HG02938 (cell line): ENCODE data around the gene CAMTA1.
"Not testable (repeated sequence)": the region's sequence is repeated elsewhere in the genome, so short reads cannot be mapped to it uniquely, and the experiment has no call there.

ENCODE experiments used
- ATAC-seq: cut with Tn5 transposase; IDR thresholded peaks from one replicate; pipeline ENCODE4 v1.9.1; 2021; ENCODE audit warnings: mild to moderate bottlenecking, moderate library complexity; ENCODE audit not compliant: unreplicated experiment

CAMTA1 gene

GRCh38 chr1:7760245-7760644, 975.0 kb downstream of the CAMTA1 start:
- ATAC-seq, result no peak

- ATAC-seq, result no peak
Observed at GRCh38 chr1:7761103-7761502, 975.8 kb downstream of the CAMTA1 start.

DNA sequence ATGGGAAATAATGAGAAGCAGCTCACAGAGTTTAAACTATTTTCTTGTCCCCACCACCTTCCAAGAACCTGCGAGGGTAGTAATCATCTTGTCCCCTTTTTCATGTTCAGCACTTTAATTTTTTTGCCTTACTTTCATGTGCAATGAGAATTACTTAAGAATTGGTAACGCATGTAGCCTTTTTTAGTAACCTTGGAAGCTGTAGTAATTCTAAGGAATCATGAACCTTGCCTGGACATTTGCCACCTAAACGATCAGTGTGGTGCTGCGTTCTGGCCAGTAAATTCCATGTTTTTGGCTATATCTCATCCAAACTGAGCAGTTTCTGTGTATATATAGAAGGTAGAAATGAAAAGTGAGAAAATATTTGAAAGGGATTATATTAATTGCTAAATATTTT, 981.9 kb downstream of the CAMTA1 start:
- no peak for ATAC-seq

DNA sequence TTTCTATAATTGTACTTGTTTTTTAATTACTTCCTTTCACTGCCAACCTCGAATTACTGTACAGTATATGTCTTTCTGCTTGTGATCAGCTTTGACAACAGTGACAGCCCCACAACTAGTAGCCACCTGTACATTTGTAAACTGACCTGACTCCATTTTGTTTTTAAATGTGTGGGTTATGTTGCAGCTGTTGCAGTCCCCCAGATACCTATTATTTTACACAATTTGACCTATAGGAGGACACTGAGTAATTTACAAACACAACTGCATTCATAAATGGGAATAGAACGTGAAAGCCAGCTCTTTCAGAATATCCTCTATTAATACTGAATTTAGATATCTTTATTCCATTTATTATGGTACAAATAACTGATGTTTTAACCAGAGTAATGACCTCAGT, 983.3 kb downstream of the CAMTA1 start:
- no peak for ATAC-seq

GRCh38 chr1:7769673-7770412, 984.6 kb downstream of the CAMTA1 start:
- ATAC-seq, result no peak

DNA sequence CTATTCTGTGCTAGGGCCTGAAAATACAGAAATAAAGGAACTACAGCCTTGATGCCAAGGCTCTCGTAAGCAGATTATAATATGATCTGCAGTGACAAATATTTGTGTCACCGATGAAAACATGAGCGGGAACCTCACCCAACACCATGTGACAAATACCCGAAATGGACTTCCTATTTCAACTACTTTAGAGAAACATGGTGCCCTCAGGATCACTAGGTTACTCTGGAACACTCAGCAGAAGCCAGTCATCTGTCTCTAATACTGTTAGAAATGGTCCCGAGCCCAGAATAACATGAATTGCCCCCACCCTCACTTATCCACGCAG, 985.4 kb downstream of the CAMTA1 start:
- no peak for ATAC-seq

DNA sequence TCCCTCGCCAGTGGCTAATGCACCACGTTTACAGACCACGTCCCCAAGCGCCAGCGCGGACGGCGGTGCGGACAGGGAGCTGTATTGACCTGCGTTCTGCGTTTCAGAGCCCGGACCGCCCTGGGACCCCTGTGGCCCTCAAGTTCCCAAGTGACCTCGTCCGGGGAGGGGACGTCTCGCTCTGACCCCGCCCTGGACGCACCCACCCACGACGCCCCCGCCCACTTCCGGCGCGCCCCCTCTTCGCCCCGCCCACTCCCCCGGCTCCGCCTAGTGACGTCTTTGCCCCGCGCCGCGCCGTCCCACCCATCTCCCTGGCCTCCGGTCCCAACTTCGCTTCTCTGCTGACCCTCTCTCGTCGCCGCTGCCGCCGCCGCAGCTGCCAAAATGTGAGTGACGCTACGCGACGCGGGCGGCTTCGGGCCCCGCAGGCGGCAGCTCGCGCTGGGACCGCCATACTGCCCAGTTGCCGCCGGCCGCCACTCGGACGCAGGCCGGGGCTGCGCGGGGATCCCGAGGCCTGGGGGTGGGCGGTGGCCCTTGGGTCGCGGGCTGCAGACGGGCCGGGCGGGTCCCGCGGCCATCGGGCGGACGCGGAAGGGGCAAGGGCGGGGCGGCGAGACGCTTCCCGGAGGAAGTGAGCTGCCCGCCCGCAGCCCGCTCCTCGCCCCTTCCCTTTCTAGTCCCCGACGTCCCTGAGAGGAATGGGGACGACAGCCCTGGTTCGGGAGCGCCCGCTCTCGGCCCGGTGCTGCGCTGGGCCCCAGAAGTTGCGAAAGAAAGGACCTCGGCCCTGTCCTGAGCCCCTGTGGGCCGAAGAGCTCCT, 986.0 kb downstream of the CAMTA1 start, which contains the start of gene VAMP3:
VAMP3 (plus strand) TSS at position 300 of the 826 bp plus-strand sequence; CDS start at position 388, 88 bp downstream.
- ATAC-seq, result peak; percentile 72

GRCh38 chr1:7771823-7772299, 986.6 kb downstream of the CAMTA1 start:
- ATAC-seq, result no peak

GRCh38 chr1:7777591-7777990, 992.3 kb downstream of the CAMTA1 start:
- ATAC-seq, result no peak

DNA sequence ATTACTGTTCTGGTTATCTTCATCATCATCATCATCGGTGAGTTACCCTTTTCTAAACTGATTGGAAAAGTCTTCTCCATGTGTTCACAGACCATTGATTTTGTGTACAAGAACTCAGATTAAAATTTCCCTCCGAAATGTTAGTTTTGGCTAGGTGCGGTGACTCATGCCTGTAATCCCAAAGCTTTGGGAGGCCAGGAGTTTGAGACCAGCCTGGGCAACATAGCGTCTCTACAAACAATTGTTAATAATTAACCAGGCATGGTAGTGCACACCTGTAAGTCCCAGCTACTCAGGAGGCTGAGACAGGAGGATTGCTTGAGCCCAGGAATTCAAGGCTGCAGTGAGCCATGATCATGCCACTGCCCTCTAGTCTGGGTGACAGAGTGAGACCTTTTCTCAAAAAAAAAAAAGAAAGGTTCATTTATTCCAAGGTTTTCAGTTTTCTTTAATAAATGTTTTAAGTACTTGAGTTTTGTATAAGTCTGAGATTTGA, 992.9 kb downstream of the CAMTA1 start:
- ATAC-seq, result no peak

DNA sequence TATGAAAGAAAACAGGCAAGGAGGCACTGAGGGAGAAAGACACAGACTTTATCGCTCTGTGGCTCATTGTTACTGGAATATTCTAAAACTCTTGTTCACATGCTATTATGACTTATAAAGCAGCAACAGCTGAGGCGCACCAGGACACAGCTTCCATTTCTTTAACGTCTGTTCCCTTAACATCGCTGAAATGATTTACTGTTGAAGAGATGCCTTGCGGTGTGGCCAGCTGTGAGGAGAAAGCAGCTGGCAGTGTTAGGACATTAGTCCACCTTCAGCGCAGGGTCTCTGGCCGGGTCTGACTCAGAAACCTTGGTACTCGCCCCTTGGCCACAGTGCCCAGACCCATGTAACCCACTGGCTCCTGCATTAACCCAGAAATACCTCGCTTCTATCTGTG, 995.7 kb downstream of the CAMTA1 start:
- no peak for ATAC-seq

GRCh38 chr1:7781501-7781900, 996.2 kb downstream of the CAMTA1 start:
- no peak for ATAC-seq

GRCh38 chr1:7781923-7782495, 996.8 kb downstream of the CAMTA1 start:
- no peak for ATAC-seq

- ATAC-seq, result no peak
Observed at GRCh38 chr1:7783178-7783711, 998.0 kb downstream of the CAMTA1 start.

GRCh38 chr1:7783826-7784491, 998.7 kb downstream of the CAMTA1 start, which contains the start of gene PER3:
Gene PER3, plus strand, starts transcription at chr1:7784291. Its CDS starts 587 bp downstream, at chr1:7784878.
- ATAC-seq, result peak; percentile 87

DNA sequence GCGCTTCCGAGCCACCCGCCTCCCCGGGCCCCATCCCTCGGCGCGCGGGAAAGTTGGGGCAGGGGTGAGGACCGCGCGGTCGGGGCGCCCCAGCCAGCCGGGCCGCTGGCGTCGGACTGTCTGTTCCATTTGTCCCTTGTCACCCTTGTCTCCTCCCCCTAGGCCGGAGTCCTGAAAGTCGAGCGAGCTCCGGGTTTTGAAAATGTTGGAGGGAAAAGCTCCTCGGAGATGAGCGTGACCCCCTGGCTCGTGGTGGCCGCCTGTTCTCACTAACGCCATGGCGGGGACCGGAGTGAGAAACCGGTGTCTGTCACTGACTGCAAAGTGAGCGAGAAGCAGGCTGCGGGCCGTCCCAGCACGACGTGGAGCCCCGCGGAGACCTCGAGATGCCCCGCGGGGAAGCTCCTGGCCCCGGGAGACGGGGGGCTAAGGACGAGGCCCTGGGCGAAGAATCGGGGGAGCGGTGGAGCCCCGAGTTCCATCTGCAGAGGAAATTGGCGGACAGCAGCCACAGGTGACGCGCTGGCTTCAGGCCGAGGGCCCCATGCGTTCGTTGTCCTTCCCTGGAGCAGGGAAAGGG, 999.3 kb downstream of the CAMTA1 start:
- no peak for ATAC-seq

GRCh38 chr1:7785108-7785507, 999.9 kb downstream of the CAMTA1 start:
- no peak for ATAC-seq

DNA sequence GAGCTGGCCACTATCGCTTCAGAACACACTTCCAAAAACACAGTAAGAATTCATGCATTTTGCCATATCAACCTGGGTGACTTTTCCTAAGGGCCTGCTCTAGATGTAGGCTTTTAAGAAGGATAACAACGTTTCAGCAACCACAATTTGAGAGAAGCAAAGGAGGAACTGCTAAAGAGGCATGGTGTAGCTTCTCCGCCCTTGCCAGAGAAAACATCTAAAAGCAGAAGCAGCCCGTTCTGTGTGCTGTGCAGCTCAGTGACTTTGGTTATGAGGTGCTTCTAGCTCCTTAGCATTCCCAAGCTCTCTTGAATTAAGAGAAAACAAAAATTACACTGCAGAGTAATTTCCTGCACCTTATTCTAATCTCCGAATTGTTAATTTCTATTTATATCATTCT, 1001.5 kb downstream of the CAMTA1 start:
- ATAC-seq, result no peak

GRCh38 chr1:7789828-7790227, 1004.6 kb downstream of the CAMTA1 start:
- ATAC-seq, result no peak

- not testable (repeated sequence) for ATAC-seq
Observed at GRCh38 chr1:7791027-7791426, 1005.8 kb downstream of the CAMTA1 start.
